HG02610 (cell line): ENCODE results near the gene C1QTNF6.
"Not testable (repeated sequence)": the region's sequence is repeated elsewhere in the genome, so short reads cannot be mapped to it uniquely, and the experiment has no call there.

Experiments
- ATAC-seq: cut with Tn5 transposase; IDR thresholded peaks from one replicate; pipeline ENCODE4 v1.9.1; 2021; ENCODE audit warnings: mild to moderate bottlenecking, moderate library complexity; ENCODE audit not compliant: unreplicated experiment

Gene C1QTNF6

GRCh38 chr22:37187891-37188761 is at the start of gene C1QTNF6:
TSS of gene C1QTNF6 (minus strand) at chr22:37188247. CDS start at chr22:37188213, 34 bp downstream.
- ATAC-seq = no peak

GRCh38 chr22:37235897-37236607 is 48.0 kb upstream of the C1QTNF6 start:
- ATAC-seq = no peak

GRCh38 chr22:37234736-37235711 is 47.0 kb upstream of the C1QTNF6 start:
- ATAC-seq = no peak

- no peak for ATAC-seq
These were observed 45.9 kb upstream of the C1QTNF6 start for GRCh38 chr22:37233751-37234631.

- not testable (repeated sequence) for ATAC-seq
These were observed 45.3 kb upstream of the C1QTNF6 start for GRCh38 chr22:37233371-37233750.

GRCh38 chr22:37232140-37232998 is 44.3 kb upstream of the C1QTNF6 start:
- ATAC-seq = no peak

- no peak for ATAC-seq
These were observed 43.5 kb upstream of the C1QTNF6 start for GRCh38 chr22:37231406-37232139.

- no peak for ATAC-seq
These were observed 42.8 kb upstream of the C1QTNF6 start for GRCh38 chr22:37230673-37231405.

GRCh38 chr22:37229805-37230672 is 42.0 kb upstream of the C1QTNF6 start:
- peak; percentile 60 for ATAC-seq

- ATAC-seq = no peak
These were observed 41.2 kb upstream of the C1QTNF6 start for GRCh38 chr22:37229012-37229804.

- ATAC-seq = no peak
These were observed 40.3 kb upstream of the C1QTNF6 start for GRCh38 chr22:37228106-37229011.

GRCh38 chr22:37226514-37226913 is 38.5 kb upstream of the C1QTNF6 start:
- ATAC-seq = no peak

- ATAC-seq = no peak
These were observed 38.0 kb upstream of the C1QTNF6 start for GRCh38 chr22:37226087-37226486.

- ATAC-seq = no peak
These were observed 37.4 kb upstream of the C1QTNF6 start for GRCh38 chr22:37225481-37225880.
